ENCODE results near the gene HAP1.

DNA sequence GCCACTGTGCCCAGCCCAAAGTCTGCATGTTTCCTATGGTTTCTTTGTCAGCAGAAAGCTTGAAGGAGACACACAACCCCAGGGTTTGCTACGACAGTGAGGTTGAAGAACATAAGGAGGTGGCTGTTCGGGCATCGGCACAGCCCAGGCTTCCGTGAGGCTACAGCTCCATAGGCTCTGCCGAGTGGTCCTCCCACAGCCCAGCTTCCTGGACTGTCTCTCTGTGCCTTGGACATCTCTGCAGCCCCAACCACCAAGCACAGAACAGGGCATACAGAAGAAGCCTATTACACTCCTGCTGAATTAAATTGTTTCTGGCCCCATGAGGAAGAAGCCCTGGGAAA is 3.2 kb upstream of the HAP1 start:
- TF ChIP-seq, protein P1, sequence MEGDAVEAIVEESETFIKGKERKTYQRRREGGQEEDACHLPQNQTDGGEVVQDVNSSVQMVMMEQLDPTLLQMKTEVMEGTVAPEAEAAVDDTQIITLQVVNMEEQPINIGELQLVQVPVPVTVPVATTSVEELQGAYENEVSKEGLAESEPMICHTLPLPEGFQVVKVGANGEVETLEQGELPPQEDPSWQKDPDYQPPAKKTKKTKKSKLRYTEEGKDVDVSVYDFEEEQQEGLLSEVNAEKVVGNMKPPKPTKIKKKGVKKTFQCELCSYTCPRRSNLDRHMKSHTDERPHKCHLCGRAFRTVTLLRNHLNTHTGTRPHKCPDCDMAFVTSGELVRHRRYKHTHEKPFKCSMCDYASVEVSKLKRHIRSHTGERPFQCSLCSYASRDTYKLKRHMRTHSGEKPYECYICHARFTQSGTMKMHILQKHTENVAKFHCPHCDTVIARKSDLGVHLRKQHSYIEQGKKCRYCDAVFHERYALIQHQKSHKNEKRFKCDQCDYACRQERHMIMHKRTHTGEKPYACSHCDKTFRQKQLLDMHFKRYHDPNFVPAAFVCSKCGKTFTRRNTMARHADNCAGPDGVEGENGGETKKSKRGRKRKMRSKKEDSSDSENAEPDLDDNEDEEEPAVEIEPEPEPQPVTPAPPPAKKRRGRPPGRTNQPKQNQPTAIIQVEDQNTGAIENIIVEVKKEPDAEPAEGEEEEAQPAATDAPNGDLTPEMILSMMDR (IDR thresholded peaks at IDR 0.05): no peak
- no peak for TF ChIP-seq POLR2A (IDR thresholded peaks at IDR 0.05)
